ENCODE measurements around the gene PRKCE.

DNA sequence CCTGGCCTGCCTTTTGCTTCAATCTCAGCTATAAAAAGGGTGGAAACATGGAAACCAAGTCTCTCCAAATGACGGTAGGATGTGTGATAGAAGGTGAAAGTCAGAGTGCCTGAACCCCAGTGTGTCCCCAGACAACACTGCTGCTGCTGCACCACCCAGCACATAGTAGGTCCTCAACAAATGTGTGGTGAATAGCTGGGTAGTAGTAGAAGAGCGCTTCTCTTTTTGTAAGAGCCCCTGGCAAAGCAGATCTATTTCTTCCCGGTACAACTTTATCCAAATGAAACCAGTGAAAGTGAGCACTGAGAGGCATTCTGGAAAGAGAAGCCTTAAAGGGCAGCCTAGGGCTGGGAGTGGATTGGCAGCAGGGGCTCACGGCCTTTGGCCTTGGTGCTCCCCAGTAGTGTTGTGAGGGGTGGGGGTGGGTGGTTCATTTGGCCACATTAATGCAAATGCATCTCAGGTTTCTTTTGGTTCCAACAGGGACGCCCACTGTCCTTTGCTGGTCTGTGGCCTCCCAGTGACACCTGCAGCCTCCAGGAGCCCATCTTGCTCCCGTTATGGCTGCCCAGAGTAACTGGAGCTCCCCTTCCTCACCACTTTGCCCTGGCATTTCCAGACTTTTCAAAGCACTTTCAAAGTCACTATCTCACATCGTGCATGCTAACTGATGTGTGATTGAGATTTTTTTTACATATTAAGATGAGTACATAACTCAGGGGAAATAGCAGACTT, 341.4 kb downstream of the PRKCE start:
- TF ChIP-seq POLR2AphosphoS5 (IDR thresholded peaks at IDR 0.05; ENCODE audit: low read depth, low read length) = no peak
- TF ChIP-seq POLR2A (IDR thresholded peaks at IDR 0.05; ENCODE audit: low read depth, low read length) = no peak
- no peak for TF ChIP-seq TAF1 (IDR thresholded peaks at IDR 0.05; ENCODE audit: borderline replicate concordance, low read depth, low read length)
